K562 treated with DMSO at 1 percent for 4 hours (cell line): ENCODE measurements around the gene ITM2B. TPM values are rescaled to one million over a fixed set of nuclear protein-coding genes. Genes with fewer than 3 reads are reported as not detected.

ENCODE experiments used
- total RNA-seq: library from RNA; unstranded; fragments of 300-600 nt; gene quantifications from 2 replicates; pipeline ENCODE4 v1.2.3, GENCODE V29; 2022; ENCODE audit not compliant: insufficient read depth

The ITM2B gene
- 62.5 and 70.2 TPM in 2 replicates for total RNA-seq

DNA sequence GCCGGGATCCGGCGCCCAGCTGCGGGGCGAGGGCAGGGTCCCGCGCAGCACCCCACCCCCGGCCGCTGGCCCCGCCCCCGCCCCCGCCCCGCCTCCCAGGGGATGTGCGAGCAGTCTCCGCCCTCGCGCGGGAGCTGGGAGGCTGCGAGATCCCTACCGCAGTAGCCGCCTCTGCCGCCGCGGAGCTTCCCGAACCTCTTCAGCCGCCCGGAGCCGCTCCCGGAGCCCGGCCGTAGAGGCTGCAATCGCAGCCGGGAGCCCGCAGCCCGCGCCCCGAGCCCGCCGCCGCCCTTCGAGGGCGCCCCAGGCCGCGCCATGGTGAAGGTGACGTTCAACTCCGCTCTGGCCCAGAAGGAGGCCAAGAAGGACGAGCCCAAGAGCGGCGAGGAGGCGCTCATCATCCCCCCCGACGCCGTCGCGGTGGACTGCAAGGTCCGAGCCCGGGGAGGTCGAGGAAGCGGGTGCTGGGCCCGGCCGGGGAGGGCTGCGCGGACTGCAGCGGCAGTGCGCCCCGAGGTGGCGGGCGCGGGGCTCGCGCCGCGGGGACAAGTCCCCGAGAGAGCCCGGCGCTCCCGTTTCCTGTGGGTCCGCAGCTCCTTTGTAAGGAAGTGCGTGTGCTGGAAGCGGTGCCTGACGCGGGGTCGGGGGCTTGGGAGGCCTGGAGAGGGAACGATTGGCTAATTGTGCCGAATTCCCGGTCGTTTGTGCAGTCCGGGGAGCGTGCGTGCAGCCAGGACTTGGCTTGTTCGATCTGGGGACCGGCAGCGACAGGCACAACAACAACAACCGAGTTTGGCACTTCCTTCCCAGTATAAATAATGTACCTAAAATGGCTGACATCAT lies at the start of gene ITM2B:
Gene ITM2B, plus strand, starts transcription at position 161 of the 843 bp plus-strand sequence. Its CDS starts 155 bp downstream, at position 316.

GRCh38 chr13:48303359-48304142 lies 70.5 kb downstream of the ITM2B start, which contains the start of gene RB1:
TSS of gene RB1 (plus strand) at chr13:48303751. CDS start at chr13:48303913, 162 bp downstream.

Other genes with a start within 250 kb of the ITM2B start
- 18.9 and 20.5 TPM in 2 replicates for gene SUCLA2, start 231.9 kb upstream of the ITM2B start, total RNA-seq
- gene NUDT15, start 195.5 kb upstream of the ITM2B start, total RNA-seq = 5.9 and 9.6 TPM in 2 replicates
- gene MED4, start 138.1 kb upstream of the ITM2B start, total RNA-seq = 13.6 and 18.5 TPM in 2 replicates
- gene RB1, start 70.5 kb downstream of the ITM2B start, total RNA-seq = 14.0 TPM in 2 replicates
- gene LPAR6, start 179.9 kb downstream of the ITM2B start, total RNA-seq = not detected in 2 replicates